SK-N-SH (cell line): Measurements from ENCODE around the gene ADD2. TPM values are rescaled to one million over a fixed set of nuclear protein-coding genes. Genes with fewer than 3 reads are reported as not detected.

ENCODE experiments used
- CTCF ChIA-PET: fragments of 300-600, 350-600 bp; formaldehyde crosslinking; extraction: SDS; loops from one replicate; lab custom pipeline; 2021; lab: Yijun Ruan, JAX
- POLR2A ChIA-PET: fragments of 350-600 bp; sonication (Branson Sonifier 250); formaldehyde crosslinking; extraction: SDS; loops from one replicate; lab custom pipeline; 2020; ENCODE audit warnings: antibody characterized with exemption, inconsistent platforms; lab: Yijun Ruan, JAX
- DNase-seq: peaks from one replicate; pipeline ENCODE4 v3.0.0; 2012
- H2AFZ ChIP-seq: fragments of 200-600 bp; sonication (generic); 2 replicates; pipeline ENCODE4 v1.8.1; 2016; ENCODE audit warnings: antibody characterized with exemption, mild to moderate bottlenecking, low read depth
- H3F3A ChIP-seq: fragments of 200-600 bp; sonication (generic); replicated peaks from 2 replicates; pipeline ENCODE3; 2016; ENCODE audit warnings: antibody characterized with exemption, mild to moderate bottlenecking; ENCODE audit not compliant: insufficient read depth
- H3K27ac ChIP-seq, 2 experiments: fragments of 200-500 bp in 1 of 2; fragments of 200-600 bp in 1 of 2; sonication (Bioruptor generic) in 1 of 2; sonication (generic), shearing (Covaris generic) in 1 of 2; 2 replicates each; pipeline versions ENCODE4 v1.5.1 to v1.6.1; 2014 to 2016; ENCODE audit warnings: low read depth in 2 of 2, inconsistent platforms in 1 of 2, low read length in 1 of 2, mild to moderate bottlenecking in 1 of 2, mixed read lengths in 1 of 2
- H3K27me3 ChIP-seq: fragments of 200-600 bp; sonication (generic), shearing (Covaris generic); 2 replicates; pipeline ENCODE4 v1.6.1; 2016; ENCODE audit warnings: mixed run types; ENCODE audit not compliant: insufficient read depth
- H3K36me3 ChIP-seq, 2 experiments: fragments of 200-500 bp in 1 of 2; fragments of 200-600 bp in 1 of 2; sonication (Bioruptor generic) in 1 of 2; sonication (generic) in 1 of 2; replicated peaks in 1 of 2; 2 replicates each; pipeline versions ENCODE3 to v1.5.1; 2014 to 2016; ENCODE audit warnings: low read length in 1 of 2, mild to moderate bottlenecking in 1 of 2; ENCODE audit not compliant: insufficient read depth in 2 of 2, control insufficient read depth in 1 of 2
- H3K4me1 ChIP-seq, 2 experiments: fragments of 200-500 bp in 1 of 2; fragments of 200-600 bp in 1 of 2; sonication (Bioruptor generic) in 1 of 2; sonication (generic), shearing (Covaris generic) in 1 of 2; 2 replicates each; pipeline versions ENCODE4 v1.5.1 to v1.6.1; 2014 to 2016; ENCODE audit warnings: low read depth in 1 of 2, low read length in 1 of 2, mixed run types in 1 of 2; ENCODE audit not compliant: insufficient read depth in 2 of 2, control insufficient read depth in 1 of 2
- H3K4me2 ChIP-seq: fragments of 200-600 bp; sonication (generic), shearing (Covaris generic); 2 replicates; pipeline ENCODE4 v1.6.1; 2017; ENCODE audit warnings: mixed run types
- H3K4me3 ChIP-seq, 2 experiments: fragments of 200-500 bp in 1 of 2; fragments of 200-600 bp in 1 of 2; sonication (Bioruptor generic) in 1 of 2; sonication (generic), shearing (Covaris generic) in 1 of 2; 2 replicates each; pipeline versions ENCODE4 v1.5.1 to v1.8.1; 2014 to 2016; ENCODE audit warnings: low read depth in 2 of 2, inconsistent platforms in 1 of 2, low read length in 1 of 2, mild to moderate bottlenecking in 1 of 2, mixed read lengths in 1 of 2, moderate library complexity in 1 of 2
- H3K79me2 ChIP-seq: fragments of 200-600 bp; sonication (generic); 2 replicates; pipeline ENCODE4 v1.8.1; 2017; ENCODE audit warnings: mild to moderate bottlenecking; ENCODE audit not compliant: insufficient read depth
- H3K9ac ChIP-seq: fragments of 200-600 bp; sonication (generic); 2 replicates; pipeline ENCODE4 v1.6.1; 2017; ENCODE audit warnings: mixed run types
- H3K9me2 ChIP-seq: fragments of 200-600 bp; sonication (generic); 2 replicates; pipeline ENCODE4 v1.6.1; 2017; ENCODE audit warnings: mixed run types
- H3K9me3 ChIP-seq: fragments of 200-600 bp; sonication (generic); 2 replicates; pipeline ENCODE4 v1.6.1; 2017; ENCODE audit warnings: mixed run types, mild to moderate bottlenecking, moderate library complexity
- H4K20me1 ChIP-seq: fragments of 200-600 bp; sonication (generic); 2 replicates; pipeline ENCODE4 v1.6.1; 2017; ENCODE audit warnings: mild to moderate bottlenecking, mixed run types; ENCODE audit not compliant: insufficient read depth
- CTCF ChIP-seq: fragments of 200-600 bp; sonication (generic); IDR thresholded peaks from 2 replicates; pipeline ENCODE4 v1.6.1; 2017; ENCODE audit warnings: antibody characterized with exemption, mild to moderate bottlenecking, moderate library complexity
- ELF1 ChIP-seq: IDR thresholded peaks from 2 replicates; pipeline ENCODE4 v1.4.0; 2012
- FOSL2 ChIP-seq: IDR thresholded peaks from 2 replicates; pipeline ENCODE4 v1.4.0; 2012; ENCODE audit warnings: low read depth, mild to moderate bottlenecking, moderate library complexity, borderline replicate concordance
- FOXJ3 ChIP-seq: sonication (generic); formaldehyde crosslinking; IDR thresholded peaks from 2 replicates; pipeline ENCODE4 v1.5.1; 2020; ENCODE audit warnings: mild to moderate bottlenecking, missing genetic modification reagents
- FOXM1 ChIP-seq: IDR thresholded peaks from 2 replicates; pipeline ENCODE4 v1.4.0; 2012; ENCODE audit warnings: low read depth, mild to moderate bottlenecking
- GATA2 ChIP-seq: sonication (generic); formaldehyde crosslinking; IDR thresholded peaks from 2 replicates; pipeline ENCODE4 v1.5.0; 2020; ENCODE audit warnings: mild to moderate bottlenecking, missing genetic modification reagents
- MAX ChIP-seq: IDR thresholded peaks from 2 replicates; pipeline ENCODE4 v1.4.0; 2012; ENCODE audit warnings: low read depth
- MXI1 ChIP-seq: IDR thresholded peaks from 2 replicates; pipeline ENCODE4 v1.6.1; 2012; ENCODE audit warnings: mild to moderate bottlenecking, low read depth, low read length, improper control_type of control experiment
- NRF1 ChIP-seq: IDR thresholded peaks from 2 replicates; pipeline ENCODE4 v1.6.1; 2012; ENCODE audit warnings: low read depth, mild to moderate bottlenecking, low read length
- POLR2AphosphoS5 ChIP-seq: IDR thresholded peaks from 2 replicates; pipeline ENCODE4 v1.6.1; 2012; ENCODE audit warnings: low read depth, low read length
- REST ChIP-seq: IDR thresholded peaks from 2 replicates; pipeline ENCODE4 v1.6.1; 2012; ENCODE audit warnings: mild to moderate bottlenecking, low read depth, low read length, moderate library complexity
- RXRA ChIP-seq: IDR thresholded peaks from 2 replicates; pipeline ENCODE4 v1.4.0; 2012; ENCODE audit warnings: low read depth, mild to moderate bottlenecking, borderline replicate concordance
- SIN3A ChIP-seq: IDR thresholded peaks from 2 replicates; pipeline ENCODE4 v1.6.1; 2012; ENCODE audit warnings: low read depth, mild to moderate bottlenecking, low read length, moderate library complexity, borderline replicate concordance
- USF2 ChIP-seq: fragments of 150-350 bp; IDR thresholded peaks from 2 replicates; pipeline ENCODE4 v1.6.1; 2017; ENCODE audit warnings: antibody characterized with exemption, low read length, low read depth, borderline replicate concordance
- whole genome bisulfite sequencing: methylation state at CpG from one replicate; pipeline ENCODE4 v1.1.6; 2017; ENCODE audit warnings: low lambda C conversion rate; 5-methylcytosine and 5-hydroxymethylcytosine counted together
- polyA plus RNA-seq, 3 experiments: library from polyadenylated mRNA; depleted of rRNA; stranded (reverse); fragments of >200 nt; gene quantifications; 2 replicates each; pipeline ENCODE4 v1.2.3, GENCODE V29; 2012

ADD2 gene
- polyA plus RNA-seq, 1 of the 3 experiments (the other 2 are of a cell fraction) = 0.30 TPM

GRCh38 chr2:70633508-70633907, 134.5 kb downstream of the ADD2 start:
- peaks cover 5% of the 10 kb centered on the region; the same call in 1 of the 2 replicates for H3K27me3 ChIP-seq
- no peaks in the 10 kb centered on the region for H3K9me2 ChIP-seq
- no peak for DNase-seq
- no peak overlapping the region for H3K4me2 ChIP-seq
- no peaks in the 10 kb centered on the region for H3K79me2 ChIP-seq
- no peaks in the 10 kb centered on the region for H4K20me1 ChIP-seq
- H3K9me3 ChIP-seq = no peaks in the 10 kb centered on the region
- TF ChIP-seq GATA2 (no peak), FOXM1 (no peak), POLR2AphosphoS5 (no peak), REST (no peak), FOSL2 (no peak), MAX (no peak), FOXJ3 (CRISPR knock-in tag) (no peak), MXI1 (no peak), SIN3A (no peak)
- H3K4me1 ChIP-seq = no peaks in the 10 kb centered on the region
- H2AFZ ChIP-seq = no peak overlapping the region
- H3F3A ChIP-seq = no peaks in the 10 kb centered on the region
- no peak overlapping the region for H3K4me3 ChIP-seq
- ChIA-PET POLR2A (no interaction called here), CTCF (interaction anchor here (0.9 to 8.9 kb wide), 5 partner anchors 12 to 331 kb away, joined by 3 to 52 read pairs (median 3); no protein-coding TSS in a partner anchor)
- H3K27ac ChIP-seq = no peak overlapping the region
- no peak overlapping the region for H3K9ac ChIP-seq
- 0% methylated on average over 1 of the region's 1 CpG for WGBS
- H3K36me3 ChIP-seq = no peaks in the 10 kb centered on the region

GRCh38 chr2:70632966-70633365, 135.0 kb downstream of the ADD2 start:
- Histone ChIP-seq H3F3A (no peaks in the 10 kb centered on the region), H3K9ac (no peak overlapping the region), H3K36me3 (no peaks in the 10 kb centered on the region), H3K79me2 (no peaks in the 10 kb centered on the region), H3K4me1 (no peaks in the 10 kb centered on the region), H3K27ac (no peak overlapping the region), H2AFZ (no peak overlapping the region), H3K9me2 (no peaks in the 10 kb centered on the region), H3K9me3 (no peaks in the 10 kb centered on the region), H3K4me3 (no peak overlapping the region), H3K4me2 (no peak overlapping the region), H3K27me3 (peaks cover 5% of the 10 kb centered on the region; the same call in 1 of the 2 replicates), H4K20me1 (no peaks in the 10 kb centered on the region)
- POLR2A ChIA-PET = no interaction called here
- CTCF ChIA-PET = interaction anchor here (0.9 to 8.9 kb wide), 4 partner anchors 12 to 330 kb away, joined by 3 to 52 read pairs (median 6); no protein-coding TSS in a partner anchor
- DNase-seq = no peak
- 15% methylated on average over 1 of the region's 1 CpG for WGBS
- no peak for TF ChIP-seq NRF1
- no peak for TF ChIP-seq CTCF
- TF ChIP-seq FOXJ3 (CRISPR knock-in tag) = no peak
- TF ChIP-seq MAX = no peak
- TF ChIP-seq SIN3A = no peak
- TF ChIP-seq RXRA = no peak
- no peak for TF ChIP-seq USF2
- TF ChIP-seq REST = no peak
- no peak for TF ChIP-seq ELF1
